GM12878 (cell line): Measurements from ENCODE around the gene AUNIP. TPM values are rescaled to one million over a fixed set of nuclear protein-coding genes. Genes with fewer than 3 reads are reported as not detected.
A peak's percentile ranks its signal among the peaks of the same experiment; 100 is the strongest.

Experiments used
- ASH2L ChIP-seq: fragments of 300-600, 200-600 bp; sonication (generic); IDR thresholded peaks from 2 replicates; pipeline ENCODE4 v1.6.1; 2017; ENCODE audit warnings: low read depth, mild to moderate bottlenecking, borderline replicate concordance
- ATF7 ChIP-seq: fragments of 450-650 bp; IDR thresholded peaks from 2 replicates; pipeline ENCODE4 v1.6.1; 2016; ENCODE audit warnings: low read depth, mild to moderate bottlenecking
- BCLAF1 ChIP-seq: fragments of 450-650 bp; IDR thresholded peaks from 2 replicates; pipeline ENCODE4 v1.6.1; 2017; ENCODE audit warnings: antibody characterized with exemption, mild to moderate bottlenecking, moderate library complexity
- DPF2 ChIP-seq: fragments of 450-650 bp; IDR thresholded peaks from 2 replicates; pipeline ENCODE4 v1.6.1; 2017; ENCODE audit warnings: mild to moderate bottlenecking
- E4F1 ChIP-seq: fragments of 450-650 bp; IDR thresholded peaks from 2 replicates; pipeline ENCODE4 v1.6.1; 2018; ENCODE audit warnings: borderline replicate concordance, mild to moderate bottlenecking; ENCODE audit not compliant: partially characterized antibody
- EED ChIP-seq: sonication (generic); IDR thresholded peaks from 2 replicates; pipeline ENCODE4 v1.6.1; 2016; ENCODE audit warnings: antibody characterized with exemption, low read depth
- ETV6 ChIP-seq, 2 experiments: fragments of 450-650 bp in 1 of 2; IDR thresholded peaks in 1 of 2; conservative IDR thresholded peaks in 1 of 2; 2 replicates each; pipeline ENCODE4 v1.6.1; 2014; ENCODE audit warnings: antibody characterized with exemption in 1 of 2, borderline replicate concordance in 1 of 2, low read depth in 1 of 2, mild to moderate bottlenecking in 1 of 2, moderate library complexity in 1 of 2
- NFYB ChIP-seq: IDR thresholded peaks from 2 replicates; pipeline ENCODE4 v1.6.1; 2011; ENCODE audit warnings: low read depth, mild to moderate bottlenecking, low read length, improper control_type of control experiment, moderate library complexity; ENCODE audit not compliant: insufficient read depth
- PKNOX1 ChIP-seq: fragments of 450-650 bp; IDR thresholded peaks from 2 replicates; pipeline ENCODE4 v1.6.1; 2016; ENCODE audit warnings: mild to moderate bottlenecking
- POLR2A ChIP-seq: IDR thresholded peaks from 2 replicates; pipeline ENCODE4 v1.6.1; 2011; ENCODE audit warnings: low read depth, mild to moderate bottlenecking, low read length
- RUNX3 ChIP-seq: IDR thresholded peaks from 2 replicates; pipeline ENCODE4 v1.6.1; 2012; ENCODE audit warnings: low read length, inconsistent platforms
- SMC3 ChIP-seq: IDR thresholded peaks from 2 replicates; pipeline ENCODE4 v1.6.1; 2011; ENCODE audit warnings: low read length, improper control_type of control experiment, borderline replicate concordance
- SPI1 ChIP-seq: IDR thresholded peaks from 2 replicates; pipeline ENCODE4 v1.6.1; 2011; ENCODE audit warnings: low read depth, mild to moderate bottlenecking, low read length, moderate library complexity, borderline replicate concordance; ENCODE audit not compliant: insufficient read depth
- STAT3 ChIP-seq: IDR thresholded peaks from 2 replicates; pipeline ENCODE4 v1.6.1; 2011; ENCODE audit warnings: low read depth, low read length, improper control_type of control experiment
- ZNF274 ChIP-seq: IDR thresholded peaks from one replicate; pipeline ENCODE4 v1.8.0; 2011; ENCODE audit not compliant: insufficient read length, insufficient read depth
- ZZZ3 ChIP-seq: IDR thresholded peaks from 2 replicates; pipeline ENCODE4 v1.6.1; 2011; ENCODE audit warnings: low read depth; ENCODE audit not compliant: control insufficient read depth, insufficient read length
- polyA plus RNA-seq, 11 experiments: library from polyadenylated mRNA; depleted of rRNA in 4 of 11; unstranded in 6 of 11; stranded (reverse) in 5 of 11; fragments of >200 nt; fragmentation: Nextera tagmentation in 4 of 11; fragmentation: Illumina TruSeq in 1 of 11; extraction: Ambion mirVana in 4 of 11; extraction: Trizol in 1 of 11; gene quantifications; 1 replicate in 1 of 11; 2 replicates in 10 of 11; pipeline versions ENCODE4 v1.2.1 to v1.2.3, GENCODE V29; 2011 to 2016; ENCODE audit warnings: inconsistent platforms in 2 of 11, missing spikeins in 2 of 11, low read depth in 1 of 11
- total RNA-seq, 4 experiments: library from RNA; depleted of rRNA in 3 of 4; stranded (reverse); fragments of >200 nt in 3 of 4; fragmentation: Illumina TruSeq in 1 of 4; extraction: Trizol in 1 of 4; gene quantifications; 2 replicates each; pipeline versions ENCODE4 v1.2.1 to v1.2.3, GENCODE V29; 2013 to 2021

Gene AUNIP
- total and polyA plus RNA-seq, 10 of the 15 experiments (the other 5 are each of a cell fraction or from before 2014, with no cell fraction given), result 3.9 to 20.0 (median 12.7) TPM

- TF ChIP-seq RUNX3 (peak; percentile 62), ZZZ3 (no peak), SPI1 (peak; percentile 89), POLR2A (0 out of 2 replicates have a peak, but pooled peaks have one; percentile 18), ETV6 (conservative IDR thresholded peaks at IDR 0.05 in 1 of 2, IDR thresholded peaks at IDR 0.05 in 1 of 2; ENCODE audit: borderline replicate concordance in 1 of 2, low read depth in 1 of 2) (no peak), E4F1 (no peak), ASH2L (no peak), NFYB (no peak), ATF7 (no peak), STAT3 (no peak), EED (peak; percentile 53; the same call in 1 of the 2 replicates), SMC3 (no peak), ZNF274 (no peak), PKNOX1 (no peak), BCLAF1 (no peak), DPF2 (0 out of 2 replicates have a peak, but pooled peaks have one; percentile 59)
These were observed 49.9 kb downstream of the AUNIP start (continued) for GRCh38 chr1:25809283-25809926.
